Astrocyte of the cerebellum (primary cell): ENCODE measurements around the gene TMEM161B.

Source experiments
- DNase-seq: peaks from one replicate; pipeline ENCODE4 v3.0.0-alpha.2; 2011; ENCODE audit warnings: low read depth
- H3K4me3 ChIP-seq: 2 replicates; pipeline ENCODE4 v1.5.1; 2011; ENCODE audit warnings: mild to moderate bottlenecking, low read depth, low read length, moderate library complexity
- in situ Hi-C: cut with HindIII; loops from 2 replicates; pipeline ENCODE4 v1.10.0; 2017; ENCODE audit warnings: low sequenced_read_pairs
- TF ChIP-seq, protein P1 (sequence below): IDR thresholded peaks from 2 replicates; pipeline ENCODE4 v1.5.1; 2012; ENCODE audit warnings: low read length, low read depth, moderate library complexity, mild to moderate bottlenecking; ENCODE audit errors: missing control alignments

TMEM161B gene

DNA sequence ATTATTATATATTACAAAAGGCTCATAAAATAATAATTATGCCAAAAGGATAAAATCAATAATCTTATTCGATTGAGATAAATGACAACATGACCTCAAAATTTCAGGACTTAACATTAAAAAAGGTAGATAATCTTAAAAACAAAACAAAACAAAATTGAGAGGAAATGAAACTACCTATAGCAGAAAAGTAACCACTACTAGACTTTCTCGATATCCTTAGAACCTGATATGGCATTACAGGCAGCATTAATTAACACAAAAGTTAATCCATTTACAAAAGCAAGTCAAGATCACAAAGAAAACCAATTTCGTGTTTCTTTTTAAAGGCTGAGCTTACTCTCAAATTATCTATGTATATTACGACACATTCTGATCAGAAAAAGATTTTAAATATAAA, 29.9 kb downstream of the TMEM161B start:
- in situ Hi-C loops, result no loop called here
- H3K4me3 ChIP-seq, result no peak overlapping the region
- DNase-seq, result no peak
- TF ChIP-seq, protein P1, sequence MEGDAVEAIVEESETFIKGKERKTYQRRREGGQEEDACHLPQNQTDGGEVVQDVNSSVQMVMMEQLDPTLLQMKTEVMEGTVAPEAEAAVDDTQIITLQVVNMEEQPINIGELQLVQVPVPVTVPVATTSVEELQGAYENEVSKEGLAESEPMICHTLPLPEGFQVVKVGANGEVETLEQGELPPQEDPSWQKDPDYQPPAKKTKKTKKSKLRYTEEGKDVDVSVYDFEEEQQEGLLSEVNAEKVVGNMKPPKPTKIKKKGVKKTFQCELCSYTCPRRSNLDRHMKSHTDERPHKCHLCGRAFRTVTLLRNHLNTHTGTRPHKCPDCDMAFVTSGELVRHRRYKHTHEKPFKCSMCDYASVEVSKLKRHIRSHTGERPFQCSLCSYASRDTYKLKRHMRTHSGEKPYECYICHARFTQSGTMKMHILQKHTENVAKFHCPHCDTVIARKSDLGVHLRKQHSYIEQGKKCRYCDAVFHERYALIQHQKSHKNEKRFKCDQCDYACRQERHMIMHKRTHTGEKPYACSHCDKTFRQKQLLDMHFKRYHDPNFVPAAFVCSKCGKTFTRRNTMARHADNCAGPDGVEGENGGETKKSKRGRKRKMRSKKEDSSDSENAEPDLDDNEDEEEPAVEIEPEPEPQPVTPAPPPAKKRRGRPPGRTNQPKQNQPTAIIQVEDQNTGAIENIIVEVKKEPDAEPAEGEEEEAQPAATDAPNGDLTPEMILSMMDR, result no peak

GRCh38 chr5:88236866-88237642, 31.6 kb downstream of the TMEM161B start:
- TF ChIP-seq, protein P1, result no peak
- in situ Hi-C loops, result no loop called here
- DNase-seq, result no peak
- no peak overlapping the region for H3K4me3 ChIP-seq

DNA sequence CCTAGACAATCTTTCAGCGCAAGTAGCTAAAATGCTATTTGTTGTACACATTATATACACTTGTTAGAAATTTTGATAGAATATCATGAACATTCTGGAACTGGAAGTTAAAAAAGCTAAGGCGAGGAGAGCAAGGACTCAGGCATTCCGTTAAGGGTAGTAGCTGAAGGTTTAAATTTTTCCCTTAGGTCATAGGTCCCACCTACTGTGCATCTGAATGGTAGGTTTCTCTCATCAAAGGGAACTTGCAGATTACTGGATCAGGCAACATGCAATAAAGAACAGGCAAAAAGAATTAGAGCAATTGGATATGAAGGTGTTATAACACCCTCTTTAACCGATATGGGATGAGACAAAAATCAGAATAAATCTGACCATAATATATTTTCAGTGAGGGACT, 32.8 kb downstream of the TMEM161B start:
- TF ChIP-seq, protein P1, result no peak
- in situ Hi-C loops, result no loop called here
- DNase-seq, result no peak

GRCh38 chr5:88235346-88235745, 33.3 kb downstream of the TMEM161B start:
- DNase-seq, result no peak
- no peak overlapping the region for H3K4me3 ChIP-seq
- in situ Hi-C loops, result no loop called here
- TF ChIP-seq, protein P1, result no peak

More for the DNA sequence above, 32.8 kb downstream of the TMEM161B start:
- no peak overlapping the region for H3K4me3 ChIP-seq

GRCh38 chr5:88230546-88231066, 38.0 kb downstream of the TMEM161B start:
- TF ChIP-seq, protein P1, result no peak
- in situ Hi-C loops, result no loop called here
- DNase-seq, result no peak
- H3K4me3 ChIP-seq, result no peak overlapping the region

DNA sequence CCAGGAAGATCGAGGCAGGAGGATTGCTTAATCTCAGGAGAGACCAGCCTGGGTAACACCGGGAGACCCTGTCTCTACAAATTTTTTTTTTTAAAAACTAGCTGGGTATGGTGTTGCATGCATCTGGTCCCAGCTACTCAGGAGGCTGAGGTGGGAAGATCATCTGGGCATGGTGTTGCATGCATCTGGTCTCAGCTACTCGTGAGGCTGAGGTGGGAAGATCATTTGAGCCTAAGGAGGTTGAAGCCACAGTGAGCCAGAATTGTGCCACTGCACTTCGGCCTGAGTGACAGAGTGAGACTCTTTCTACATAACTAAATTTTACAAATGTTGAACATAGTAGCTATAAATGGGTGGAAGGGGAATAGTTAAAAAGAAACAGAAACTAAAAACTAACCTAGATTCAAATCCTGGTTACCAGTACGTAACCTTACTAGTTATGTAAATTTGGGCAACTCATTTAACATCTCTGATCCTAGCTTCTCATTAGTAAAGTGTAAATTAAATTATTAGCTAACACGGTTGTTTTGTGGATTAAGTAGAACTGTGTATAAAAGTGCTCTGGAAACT, 41.7 kb downstream of the TMEM161B start:
- in situ Hi-C loops, result no loop called here
- no peak overlapping the region for H3K4me3 ChIP-seq
- DNase-seq, result no peak
- TF ChIP-seq, protein P1, result no peak
